Neural progenitor cell (in vitro differentiated cells): Measurements from ENCODE around the gene IFRD2.

ENCODE experiments used
- CTCF ChIP-seq: fragments of 200-600 bp; sonication (generic); IDR thresholded peaks from 2 replicates; pipeline ENCODE4 v1.5.1; 2017; ENCODE audit warnings: antibody characterized with exemption, mild to moderate bottlenecking
- EZH2 ChIP-seq: fragments of 200-600 bp; sonication (generic); IDR thresholded peaks from 2 replicates; pipeline ENCODE4 v1.6.1; 2017; ENCODE audit warnings: antibody characterized with exemption, mild to moderate bottlenecking, moderate library complexity

GRCh38 chr3:50330330-50330729 lies 38.1 kb upstream of the IFRD2 start:
- TF ChIP-seq EZH2: no peak
- TF ChIP-seq CTCF: no peak
